Mesendoderm (in vitro differentiated cells): ENCODE data around the gene LRRFIP2.

ENCODE experiments used
- DNase-seq: peaks from one replicate; pipeline ENCODE4 v3.0.0; 2013
- H2AK5ac ChIP-seq: 2 replicates; pipeline ENCODE4 v1.6.1; 2013; ENCODE audit warnings: low read length, inconsistent platforms
- H2BK120ac ChIP-seq: 2 replicates; pipeline ENCODE4 v1.6.1; 2013; ENCODE audit warnings: low read depth, mild to moderate bottlenecking, low read length, moderate library complexity, mixed read lengths
- H2BK15ac ChIP-seq: replicated peaks from 2 replicates; pipeline ENCODE4 v1.6.1; 2013; ENCODE audit warnings: low read depth, mild to moderate bottlenecking, moderate library complexity
- H2BK5ac ChIP-seq: 2 replicates; pipeline ENCODE4 v1.6.1; 2013; ENCODE audit warnings: low read length, inconsistent platforms
- H3K18ac ChIP-seq: 2 replicates; pipeline ENCODE4 v1.6.1; 2013; ENCODE audit warnings: mild to moderate bottlenecking, low read length, mixed read lengths
- H3K23ac ChIP-seq: one replicate; pipeline ENCODE4 v1.6.1; 2013; ENCODE audit warnings: low read length
- H3K27ac ChIP-seq: 2 replicates; pipeline ENCODE4 v1.5.1; 2013; ENCODE audit warnings: low read depth, mild to moderate bottlenecking, inconsistent platforms, low read length, moderate library complexity
- H3K27me3 ChIP-seq: 2 replicates; pipeline ENCODE4 v1.6.1; 2013; ENCODE audit warnings: low read length, control low read depth, mild to moderate bottlenecking, inconsistent platforms; ENCODE audit not compliant: insufficient read depth, poor library complexity
- H3K36me3 ChIP-seq: 2 replicates; pipeline ENCODE4 v1.6.1; 2013; ENCODE audit warnings: low read length, inconsistent platforms; ENCODE audit not compliant: control insufficient read depth, insufficient read depth
- H3K4ac ChIP-seq: one replicate; pipeline ENCODE4 v1.6.1; 2013; ENCODE audit warnings: low read depth, mild to moderate bottlenecking, low read length, moderate library complexity
- H3K4me1 ChIP-seq: 2 replicates; pipeline ENCODE4 v1.6.1; 2013; ENCODE audit warnings: low read depth, low read length, inconsistent platforms; ENCODE audit not compliant: control insufficient read depth
- H3K4me2 ChIP-seq: 2 replicates; pipeline ENCODE4 v1.6.1; 2013; ENCODE audit warnings: low read length
- H3K4me3 ChIP-seq: 2 replicates; pipeline ENCODE4 v1.5.1; 2013; ENCODE audit warnings: mild to moderate bottlenecking, low read length
- H3K56ac ChIP-seq: one replicate; pipeline ENCODE4 v1.6.1; 2013; ENCODE audit warnings: low read length
- H3K79me1 ChIP-seq: 2 replicates; pipeline ENCODE4 v1.6.1; 2013; ENCODE audit warnings: low read length, inconsistent platforms
- H3K79me2 ChIP-seq: 2 replicates; pipeline ENCODE4 v1.6.1; 2013; ENCODE audit warnings: mild to moderate bottlenecking, low read length; ENCODE audit not compliant: control insufficient read depth, insufficient read depth
- H3K9ac ChIP-seq: 2 replicates; pipeline ENCODE4 v1.6.1; 2013; ENCODE audit warnings: low read length, inconsistent platforms
- H4K5ac ChIP-seq: one replicate; pipeline ENCODE4 v1.6.1; 2013; ENCODE audit warnings: low read length
- H4K8ac ChIP-seq: one replicate; pipeline ENCODE4 v1.6.1; 2013; ENCODE audit warnings: low read depth, mild to moderate bottlenecking, control low read depth, low read length, moderate library complexity
- WGBS: extraction: QIAGEN DNeasy Blood & Tissue Kit; methylation state at CpG from one replicate; pipeline ENCODE4 v1.1.7; 2013; ENCODE audit warnings: low lambda C conversion rate, missing lambda C conversion rate; ENCODE audit not compliant: insufficient coverage; ENCODE audit errors: extremely low coverage; 5-methylcytosine and 5-hydroxymethylcytosine counted together

Gene LRRFIP2

DNA sequence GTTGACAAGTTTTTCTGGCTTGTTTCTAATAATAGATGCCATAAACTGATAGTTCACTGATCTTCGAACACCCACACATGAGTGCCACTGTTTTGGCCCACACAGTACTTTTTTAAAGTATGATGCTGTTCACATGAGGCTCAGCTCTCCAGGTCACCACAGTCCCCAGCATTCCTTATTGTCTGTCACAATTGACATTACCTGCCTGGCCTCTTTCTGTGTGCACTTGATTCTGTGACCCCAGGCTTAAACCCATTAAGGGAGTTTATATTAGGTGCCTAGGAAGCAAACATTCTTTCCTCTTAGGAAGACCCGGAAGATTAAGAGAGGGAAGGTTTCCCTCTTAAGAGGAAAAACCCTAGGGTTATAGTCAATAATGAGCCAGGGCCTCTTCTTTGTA, 24.2 kb upstream of the LRRFIP2 start:
- H4K5ac ChIP-seq, result no peak overlapping the region
- DNase-seq, result no peak
- H3K79me2 ChIP-seq, result no peaks in the 10 kb centered on the region
- no peak overlapping the region for H3K4me3 ChIP-seq
- no peak overlapping the region for H4K8ac ChIP-seq
- H2AK5ac ChIP-seq, result no peak overlapping the region
- no peak overlapping the region for H3K4me2 ChIP-seq
- no peak overlapping the region for H3K27ac ChIP-seq
- H3K56ac ChIP-seq, result no peak overlapping the region
- no peak overlapping the region for H3K4ac ChIP-seq
- no peak overlapping the region for H3K9ac ChIP-seq
- no peak overlapping the region for H3K23ac ChIP-seq
- H3K79me1 ChIP-seq, result no peaks in the 10 kb centered on the region
- no peak overlapping the region for H2BK15ac ChIP-seq
- H2BK120ac ChIP-seq, result no peak overlapping the region
- no peak overlapping the region for H3K18ac ChIP-seq
- no peak overlapping the region for H2BK5ac ChIP-seq
- no CpG with 5 or more reads among the region's 2 CpGs for WGBS
- H3K36me3 ChIP-seq, result no peaks in the 10 kb centered on the region
- no peaks in the 10 kb centered on the region for H3K4me1 ChIP-seq
- no peaks in the 10 kb centered on the region for H3K27me3 ChIP-seq

GRCh38 chr3:37197810-37198371, 23.5 kb upstream of the LRRFIP2 start:
- H3K4ac ChIP-seq, result peak overlapping the region; percentile 4
- no peak overlapping the region for H2BK15ac ChIP-seq
- H3K79me1 ChIP-seq, result no peaks in the 10 kb centered on the region
- no peak overlapping the region for H4K8ac ChIP-seq
- no peak overlapping the region for H3K23ac ChIP-seq
- H3K4me1 ChIP-seq, result no peaks in the 10 kb centered on the region
- H3K9ac ChIP-seq, result no peak overlapping the region
- WGBS, result no CpG with 5 or more reads among the region's 2 CpGs
- DNase-seq, result peak; percentile 70
- no peaks in the 10 kb centered on the region for H3K36me3 ChIP-seq
- no peak overlapping the region for H2BK120ac ChIP-seq
- no peak overlapping the region for H4K5ac ChIP-seq
- H3K4me3 ChIP-seq, result no peak overlapping the region
- H3K18ac ChIP-seq, result no peak overlapping the region
- no peak overlapping the region for H3K4me2 ChIP-seq
- H2AK5ac ChIP-seq, result no peak overlapping the region
- H2BK5ac ChIP-seq, result no peak overlapping the region
- H3K79me2 ChIP-seq, result no peaks in the 10 kb centered on the region
- H3K27ac ChIP-seq, result no peak overlapping the region
- no peak overlapping the region for H3K56ac ChIP-seq
- no peaks in the 10 kb centered on the region for H3K27me3 ChIP-seq

DNA sequence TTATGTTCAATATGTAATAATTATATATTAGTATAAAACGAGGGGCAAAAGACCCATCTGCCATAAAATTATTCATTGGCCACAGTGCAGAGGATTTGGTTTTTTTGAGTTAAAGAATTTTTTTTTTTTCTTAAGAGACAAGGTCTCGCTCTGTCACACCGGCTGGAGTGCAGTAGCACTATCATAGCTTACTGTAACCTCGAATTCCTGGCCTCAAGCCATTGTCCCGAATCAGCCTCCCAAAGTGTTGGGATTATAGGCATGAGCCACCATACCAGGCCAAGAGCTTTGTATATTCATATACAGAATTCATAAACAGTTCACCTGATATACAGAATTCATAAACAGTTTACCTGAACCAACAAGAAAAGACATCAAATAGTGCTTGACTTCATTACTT, 20.2 kb upstream of the LRRFIP2 start:
- no peak for DNase-seq
- no peak overlapping the region for H3K56ac ChIP-seq
- no peak overlapping the region for H3K4me2 ChIP-seq
- no peaks in the 10 kb centered on the region for H3K4me1 ChIP-seq
- H3K79me2 ChIP-seq, result no peaks in the 10 kb centered on the region
- H3K18ac ChIP-seq, result no peak overlapping the region
- H3K4me3 ChIP-seq, result no peak overlapping the region
- H3K36me3 ChIP-seq, result no peaks in the 10 kb centered on the region
- no peak overlapping the region for H2AK5ac ChIP-seq
- H3K27ac ChIP-seq, result no peak overlapping the region
- H3K23ac ChIP-seq, result no peak overlapping the region
- WGBS, result no CpG with 5 or more reads among the region's 5 CpGs
- H3K9ac ChIP-seq, result no peak overlapping the region
- no peak overlapping the region for H3K4ac ChIP-seq
- no peak overlapping the region for H4K5ac ChIP-seq
- no peak overlapping the region for H2BK120ac ChIP-seq
- H3K79me1 ChIP-seq, result no peaks in the 10 kb centered on the region
- H4K8ac ChIP-seq, result no peak overlapping the region
- no peaks in the 10 kb centered on the region for H3K27me3 ChIP-seq
- no peak overlapping the region for H2BK15ac ChIP-seq
- no peak overlapping the region for H2BK5ac ChIP-seq

DNA sequence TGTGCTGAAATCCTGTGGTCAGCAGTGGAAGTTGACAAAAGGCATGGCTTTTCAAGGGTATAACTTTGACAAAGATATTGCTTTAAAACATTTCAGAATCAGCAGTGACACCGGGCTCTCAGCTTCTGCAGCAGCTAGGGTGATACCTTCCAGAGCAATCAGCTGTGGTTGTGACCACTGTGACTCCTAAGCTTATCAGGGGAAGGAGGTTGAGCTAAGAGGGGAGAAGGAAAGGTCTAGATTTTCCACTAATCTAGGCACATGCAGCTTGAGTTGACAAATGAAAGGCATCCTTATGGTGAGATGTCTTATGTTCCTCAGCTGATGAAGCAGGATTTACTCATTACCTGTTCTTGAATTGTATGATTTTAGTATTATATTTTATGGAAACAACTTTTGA, 16.3 kb upstream of the LRRFIP2 start:
- Histone ChIP-seq H3K4ac (no peak overlapping the region), H3K36me3 (no peaks in the 10 kb centered on the region), H3K79me1 (no peaks in the 10 kb centered on the region), H3K4me1 (no peaks in the 10 kb centered on the region), H3K56ac (no peak overlapping the region), H2BK15ac (no peak overlapping the region), H2AK5ac (no peak overlapping the region), H3K9ac (no peak overlapping the region), H3K4me2 (no peak overlapping the region), H3K18ac (no peak overlapping the region), H4K8ac (no peak overlapping the region), H2BK120ac (no peak overlapping the region), H4K5ac (no peak overlapping the region), H3K79me2 (no peaks in the 10 kb centered on the region), H2BK5ac (no peak overlapping the region), H3K4me3 (no peak overlapping the region), H3K27ac (no peak overlapping the region), H3K23ac (no peak overlapping the region), H3K27me3 (no peaks in the 10 kb centered on the region)
- no peak for DNase-seq
- WGBS, result no CpG with 5 or more reads among the region's 1 CpG

- Histone ChIP-seq H2BK120ac (no peak overlapping the region), H3K56ac (no peak overlapping the region), H4K8ac (no peak overlapping the region), H2AK5ac (no peak overlapping the region), H3K27me3 (no peaks in the 10 kb centered on the region), H2BK15ac (no peak overlapping the region), H3K4ac (no peak overlapping the region), H3K27ac (no peak overlapping the region), H3K79me1 (no peaks in the 10 kb centered on the region), H3K4me1 (no peaks in the 10 kb centered on the region), H3K18ac (no peak overlapping the region), H2BK5ac (no peak overlapping the region), H3K4me2 (no peak overlapping the region), H3K4me3 (no peak overlapping the region), H3K23ac (no peak overlapping the region), H3K9ac (no peak overlapping the region), H4K5ac (no peak overlapping the region), H3K79me2 (no peaks in the 10 kb centered on the region), H3K36me3 (no peaks in the 10 kb centered on the region)
- no peak for DNase-seq
- no CpG with 5 or more reads among the region's 4 CpGs for WGBS
Measured at GRCh38 chr3:37189109-37189508, 14.7 kb upstream of the LRRFIP2 start.

- DNase-seq, result no peak
- H2BK5ac ChIP-seq, result no peak overlapping the region
- no peak overlapping the region for H3K4me3 ChIP-seq
- WGBS, result 100% methylated on average over 1 of the region's 5 CpGs
- H2BK120ac ChIP-seq, result no peak overlapping the region
- H3K79me1 ChIP-seq, result no peaks in the 10 kb centered on the region
- H2BK15ac ChIP-seq, result no peak overlapping the region
- H3K79me2 ChIP-seq, result no peaks in the 10 kb centered on the region
- no peak overlapping the region for H2AK5ac ChIP-seq
- H3K4me1 ChIP-seq, result no peaks in the 10 kb centered on the region
- no peak overlapping the region for H3K4me2 ChIP-seq
- H4K5ac ChIP-seq, result no peak overlapping the region
- H3K9ac ChIP-seq, result no peak overlapping the region
- no peak overlapping the region for H3K18ac ChIP-seq
- H3K36me3 ChIP-seq, result no peaks in the 10 kb centered on the region
- no peak overlapping the region for H3K27ac ChIP-seq
- H3K23ac ChIP-seq, result no peak overlapping the region
- H3K4ac ChIP-seq, result no peak overlapping the region
- H3K56ac ChIP-seq, result no peak overlapping the region
- H4K8ac ChIP-seq, result no peak overlapping the region
- no peaks in the 10 kb centered on the region for H3K27me3 ChIP-seq
Measured at GRCh38 chr3:37183976-37184375, 9.6 kb upstream of the LRRFIP2 start.
